ENCODE data around the gene LRRC10B.

Gene LRRC10B

DNA sequence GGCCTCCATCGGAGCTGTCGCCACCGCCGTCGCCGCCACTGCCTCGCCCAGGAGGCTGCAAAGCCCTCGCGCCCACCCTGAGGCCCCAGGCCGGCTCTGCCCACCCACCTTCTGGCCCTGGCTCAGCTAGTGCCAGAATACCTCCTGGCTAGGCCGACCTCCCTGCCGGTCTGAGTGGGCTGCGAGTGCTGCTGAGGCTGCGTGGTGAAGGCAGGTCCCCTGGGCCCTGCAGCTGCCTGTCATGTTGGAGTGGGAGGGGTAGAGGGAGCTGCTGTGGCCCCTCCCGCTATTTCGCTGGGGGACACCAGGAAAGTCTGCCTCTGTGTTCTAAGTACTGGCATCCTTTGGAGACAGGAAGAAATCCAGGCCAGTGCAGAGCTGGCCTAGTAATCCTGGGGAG is 34.2 kb downstream of the LRRC10B start:
- Histone ChIP-seq H4K20me1 (ENCODE audit: insufficient read depth, low read length) (no peaks in the 10 kb centered on the region), H3F3A (ENCODE audit: insufficient read depth, low read length) (no peaks in the 10 kb centered on the region), H3K27ac (ENCODE audit: low read depth, low read length, poor library complexity, severe bottlenecking) (no peak overlapping the region), H3K79me2 (ENCODE audit: insufficient read depth, low read length) (no peaks in the 10 kb centered on the region), H3K4me1 (ENCODE audit: insufficient read depth, low read length, severe bottlenecking) (no peaks in the 10 kb centered on the region), H3K4me2 (ENCODE audit: low read length) (no peak overlapping the region), H3K9me2 (ENCODE audit: low read depth, low read length) (no peaks in the 10 kb centered on the region), H3K27me3 (ENCODE audit: insufficient read depth, low read length) (no peaks in the 10 kb centered on the region), H3K9ac (ENCODE audit: low read length) (no peak overlapping the region), H2AFZ (ENCODE audit: low read length) (no peak overlapping the region), H3K4me3 (ENCODE audit: low read depth, low read length, poor library complexity, severe bottlenecking) (no peak overlapping the region), H3K36me3 (ENCODE audit: insufficient read depth, low read length) (no peaks in the 10 kb centered on the region), H3K9me3 (ENCODE audit: low read length) (no peaks in the 10 kb centered on the region)
- TF ChIP-seq, protein P1, sequence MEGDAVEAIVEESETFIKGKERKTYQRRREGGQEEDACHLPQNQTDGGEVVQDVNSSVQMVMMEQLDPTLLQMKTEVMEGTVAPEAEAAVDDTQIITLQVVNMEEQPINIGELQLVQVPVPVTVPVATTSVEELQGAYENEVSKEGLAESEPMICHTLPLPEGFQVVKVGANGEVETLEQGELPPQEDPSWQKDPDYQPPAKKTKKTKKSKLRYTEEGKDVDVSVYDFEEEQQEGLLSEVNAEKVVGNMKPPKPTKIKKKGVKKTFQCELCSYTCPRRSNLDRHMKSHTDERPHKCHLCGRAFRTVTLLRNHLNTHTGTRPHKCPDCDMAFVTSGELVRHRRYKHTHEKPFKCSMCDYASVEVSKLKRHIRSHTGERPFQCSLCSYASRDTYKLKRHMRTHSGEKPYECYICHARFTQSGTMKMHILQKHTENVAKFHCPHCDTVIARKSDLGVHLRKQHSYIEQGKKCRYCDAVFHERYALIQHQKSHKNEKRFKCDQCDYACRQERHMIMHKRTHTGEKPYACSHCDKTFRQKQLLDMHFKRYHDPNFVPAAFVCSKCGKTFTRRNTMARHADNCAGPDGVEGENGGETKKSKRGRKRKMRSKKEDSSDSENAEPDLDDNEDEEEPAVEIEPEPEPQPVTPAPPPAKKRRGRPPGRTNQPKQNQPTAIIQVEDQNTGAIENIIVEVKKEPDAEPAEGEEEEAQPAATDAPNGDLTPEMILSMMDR (IDR thresholded peaks at IDR 0.05; ENCODE audit: low read length): no peak
- no peak for TF ChIP-seq EZH2 (IDR thresholded peaks at IDR 0.05; ENCODE audit: borderline replicate concordance, low read length)

DNA sequence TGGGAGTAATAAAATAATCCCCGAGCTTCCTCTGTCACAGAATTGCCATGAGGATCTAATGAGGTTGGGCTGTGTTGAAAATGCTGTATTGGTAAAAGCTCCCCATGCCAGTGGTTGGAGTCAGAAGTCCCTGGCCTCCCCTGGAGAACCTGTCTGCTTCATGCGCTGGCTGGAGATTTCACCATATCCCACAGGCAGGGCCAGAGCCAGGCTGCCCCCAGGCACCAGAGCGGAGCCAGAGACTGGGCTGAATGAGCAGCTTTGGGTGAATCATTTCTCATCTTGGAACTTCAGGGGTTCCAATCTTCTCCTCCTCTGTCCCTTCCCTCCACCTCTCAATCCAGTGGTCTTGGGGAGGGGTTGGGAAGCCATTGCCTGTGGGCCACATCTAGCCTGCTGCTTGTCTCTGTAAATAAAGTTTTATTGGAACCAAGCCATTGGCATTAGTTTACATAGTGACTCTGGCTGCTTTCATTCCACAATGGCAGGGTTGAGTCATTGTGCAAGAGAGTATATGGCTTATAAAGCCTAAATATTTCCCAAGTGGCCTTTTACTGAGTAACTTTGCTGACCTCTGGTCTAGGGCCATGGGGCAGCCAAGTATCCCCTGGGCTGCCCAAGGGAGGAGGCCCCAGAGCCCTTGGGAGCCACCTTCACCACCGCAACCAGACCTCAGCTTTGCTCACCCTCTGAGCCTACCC is 35.2 kb downstream of the LRRC10B start:
- no peaks in the 10 kb centered on the region for H3K4me1 ChIP-seq (ENCODE audit: insufficient read depth, low read length, severe bottlenecking)
- no peak overlapping the region for H3K9ac ChIP-seq (ENCODE audit: low read length)
- no peaks in the 10 kb centered on the region for H3K27me3 ChIP-seq (ENCODE audit: insufficient read depth, low read length)
- H3K9me2 ChIP-seq (ENCODE audit: low read depth, low read length): no peaks in the 10 kb centered on the region
- no peak overlapping the region for H3K4me2 ChIP-seq (ENCODE audit: low read length)
- no peak overlapping the region for H2AFZ ChIP-seq (ENCODE audit: low read length)
- H3K79me2 ChIP-seq (ENCODE audit: insufficient read depth, low read length): no peaks in the 10 kb centered on the region
- H3K9me3 ChIP-seq (ENCODE audit: low read length): no peaks in the 10 kb centered on the region
- no peak overlapping the region for H3K4me3 ChIP-seq (ENCODE audit: low read depth, low read length, poor library complexity, severe bottlenecking)
- H4K20me1 ChIP-seq (ENCODE audit: insufficient read depth, low read length): no peaks in the 10 kb centered on the region
- H3K36me3 ChIP-seq (ENCODE audit: insufficient read depth, low read length): no peaks in the 10 kb centered on the region
- TF ChIP-seq EZH2 (IDR thresholded peaks at IDR 0.05; ENCODE audit: borderline replicate concordance, low read length): no peak
- TF ChIP-seq, protein P1 (IDR thresholded peaks at IDR 0.05; ENCODE audit: low read length): no peak
- no peaks in the 10 kb centered on the region for H3F3A ChIP-seq (ENCODE audit: insufficient read depth, low read length)
- H3K27ac ChIP-seq (ENCODE audit: low read depth, low read length, poor library complexity, severe bottlenecking): no peak overlapping the region

DNA sequence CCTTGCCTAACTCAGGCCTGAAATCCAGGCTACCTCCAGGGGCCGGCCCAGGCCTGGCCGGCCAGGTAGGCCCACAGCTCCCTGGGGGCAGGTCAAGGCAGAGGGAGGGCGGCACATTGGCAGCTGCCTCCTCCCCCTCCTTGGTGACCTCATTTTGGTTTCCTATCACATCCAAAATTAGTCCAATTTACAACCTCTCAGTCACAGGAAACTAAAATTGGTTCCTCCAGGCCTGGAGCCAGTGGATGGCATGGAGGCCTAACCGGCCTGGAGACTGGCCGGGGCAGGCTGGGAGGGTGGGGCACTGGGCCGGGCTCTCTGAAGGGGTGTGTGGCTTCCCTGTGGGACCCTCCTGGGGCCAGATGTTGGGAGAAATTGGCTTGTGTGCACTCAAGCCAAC is 35.9 kb downstream of the LRRC10B start:
- TF ChIP-seq, protein P1 (IDR thresholded peaks at IDR 0.05; ENCODE audit: low read length): no peak
- TF ChIP-seq EZH2 (IDR thresholded peaks at IDR 0.05; ENCODE audit: borderline replicate concordance, low read length): no peak
- H3K4me1 ChIP-seq (ENCODE audit: insufficient read depth, low read length, severe bottlenecking): no peaks in the 10 kb centered on the region

More for the DNA sequence above, 35.9 kb downstream of the LRRC10B start:
- no peak overlapping the region for H3K4me2 ChIP-seq (ENCODE audit: low read length)
- no peak overlapping the region for H2AFZ ChIP-seq (ENCODE audit: low read length)
- H3K36me3 ChIP-seq (ENCODE audit: insufficient read depth, low read length): no peaks in the 10 kb centered on the region
- no peaks in the 10 kb centered on the region for H4K20me1 ChIP-seq (ENCODE audit: insufficient read depth, low read length)
- no peaks in the 10 kb centered on the region for H3K27me3 ChIP-seq (ENCODE audit: insufficient read depth, low read length)
- no peak overlapping the region for H3K4me3 ChIP-seq (ENCODE audit: low read depth, low read length, poor library complexity, severe bottlenecking)
- H3K79me2 ChIP-seq (ENCODE audit: insufficient read depth, low read length): no peaks in the 10 kb centered on the region
- H3K9me3 ChIP-seq (ENCODE audit: low read length): no peaks in the 10 kb centered on the region
- no peaks in the 10 kb centered on the region for H3K9me2 ChIP-seq (ENCODE audit: low read depth, low read length)
- H3F3A ChIP-seq (ENCODE audit: insufficient read depth, low read length): no peaks in the 10 kb centered on the region
- no peak overlapping the region for H3K9ac ChIP-seq (ENCODE audit: low read length)
- H3K27ac ChIP-seq (ENCODE audit: low read depth, low read length, poor library complexity, severe bottlenecking): no peak overlapping the region
